ENCODE data around the gene TCP11. TPM values are rescaled to one million over a fixed set of nuclear protein-coding genes. Genes with fewer than 3 reads are reported as not detected.

Gene TCP11
- total RNA-seq, 1 donor from 2014 or later, result not detected

Other genes with a start within 250 kb of the TCP11 start
- 0.05 TPM in 1 of 2 replicates, not detected in the other for gene SCUBE3, start 72.6 kb upstream of the TCP11 start, total RNA-seq
- 32.8 and 33.1 TPM in 2 replicates for gene ZNF76, start 118.4 kb upstream of the TCP11 start, total RNA-seq
- 123 and 125 TPM in 2 replicates for gene DEF6, start 156.5 kb upstream of the TCP11 start, total RNA-seq
- gene PPARD, start 201.2 kb upstream of the TCP11 start, total RNA-seq, result 17.4 and 18.8 TPM in 2 replicates